ENCODE measurements around the gene DHRS13. TPM values are rescaled to one million over a fixed set of nuclear protein-coding genes. Genes with fewer than 3 reads are reported as not detected.

The DHRS13 gene
- total and polyA plus RNA-seq, 10 of the 15 experiments (the other 5 are each of a cell fraction or from before 2014, with no cell fraction given) = 0.18 to 55.2 (median 31.3) TPM; not detected in 1

GRCh38 chr17:28902819-28903545 lies at the start of gene DHRS13 (continued):
- TF ChIP-seq, protein P1, sequence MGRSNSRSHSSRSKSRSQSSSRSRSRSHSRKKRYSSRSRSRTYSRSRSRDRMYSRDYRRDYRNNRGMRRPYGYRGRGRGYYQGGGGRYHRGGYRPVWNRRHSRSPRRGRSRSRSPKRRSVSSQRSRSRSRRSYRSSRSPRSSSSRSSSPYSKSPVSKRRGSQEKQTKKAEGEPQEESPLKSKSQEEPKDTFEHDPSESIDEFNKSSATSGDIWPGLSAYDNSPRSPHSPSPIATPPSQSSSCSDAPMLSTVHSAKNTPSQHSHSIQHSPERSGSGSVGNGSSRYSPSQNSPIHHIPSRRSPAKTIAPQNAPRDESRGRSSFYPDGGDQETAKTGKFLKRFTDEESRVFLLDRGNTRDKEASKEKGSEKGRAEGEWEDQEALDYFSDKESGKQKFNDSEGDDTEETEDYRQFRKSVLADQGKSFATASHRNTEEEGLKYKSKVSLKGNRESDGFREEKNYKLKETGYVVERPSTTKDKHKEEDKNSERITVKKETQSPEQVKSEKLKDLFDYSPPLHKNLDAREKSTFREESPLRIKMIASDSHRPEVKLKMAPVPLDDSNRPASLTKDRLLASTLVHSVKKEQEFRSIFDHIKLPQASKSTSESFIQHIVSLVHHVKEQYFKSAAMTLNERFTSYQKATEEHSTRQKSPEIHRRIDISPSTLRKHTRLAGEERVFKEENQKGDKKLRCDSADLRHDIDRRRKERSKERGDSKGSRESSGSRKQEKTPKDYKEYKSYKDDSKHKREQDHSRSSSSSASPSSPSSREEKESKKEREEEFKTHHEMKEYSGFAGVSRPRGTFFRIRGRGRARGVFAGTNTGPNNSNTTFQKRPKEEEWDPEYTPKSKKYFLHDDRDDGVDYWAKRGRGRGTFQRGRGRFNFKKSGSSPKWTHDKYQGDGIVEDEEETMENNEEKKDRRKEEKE (IDR thresholded peaks at IDR 0.05) = 0 out of 2 replicates have a peak, but pooled peaks have one; percentile 25
- peak; percentile 53; the same call in 1 of the 2 replicates for TF ChIP-seq EED (IDR thresholded peaks at IDR 0.05; ENCODE audit: low read depth)
- TF ChIP-seq SREBF1 (IDR thresholded peaks at IDR 0.05; ENCODE audit: low read length) = no peak
- TF ChIP-seq HDAC2 (IDR thresholded peaks at IDR 0.05) = no peak
- TF ChIP-seq NR2C1 (IDR thresholded peaks at IDR 0.05) = peak; percentile 56; the same call in 1 of the 2 replicates
- TF ChIP-seq MEF2B (IDR thresholded peaks at IDR 0.05; ENCODE audit: partially characterized antibody, poor library complexity, severe bottlenecking) = no peak
- no peak for TF ChIP-seq FOS (IDR thresholded peaks at IDR 0.05; ENCODE audit: borderline replicate concordance, extremely low read depth, insufficient read length)
- TF ChIP-seq YBX1 (IDR thresholded peaks at IDR 0.05) = no peak
- TF ChIP-seq, protein P2, sequence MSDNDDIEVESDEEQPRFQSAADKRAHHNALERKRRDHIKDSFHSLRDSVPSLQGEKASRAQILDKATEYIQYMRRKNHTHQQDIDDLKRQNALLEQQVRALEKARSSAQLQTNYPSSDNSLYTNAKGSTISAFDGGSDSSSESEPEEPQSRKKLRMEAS (IDR thresholded peaks at IDR 0.05; ENCODE audit: low read depth, low read length) = peak; percentile 84
- TF ChIP-seq E2F4 (IDR thresholded peaks at IDR 0.05; ENCODE audit: low read depth, low read length) = peak; percentile 56; the same call in 1 of the 2 replicates
- peak; percentile 70 for TF ChIP-seq BCL3 (IDR thresholded peaks at IDR 0.05; ENCODE audit: borderline replicate concordance, insufficient read depth, low read depth, low read length, poor library complexity, severe bottlenecking)
- TF ChIP-seq SMAD1 (IDR thresholded peaks at IDR 0.05; ENCODE audit: low read depth, partially characterized antibody) = no peak
- no peak for TF ChIP-seq NFYB (IDR thresholded peaks at IDR 0.05; ENCODE audit: insufficient read depth, low read depth, low read length)
- TF ChIP-seq, protein P3, sequence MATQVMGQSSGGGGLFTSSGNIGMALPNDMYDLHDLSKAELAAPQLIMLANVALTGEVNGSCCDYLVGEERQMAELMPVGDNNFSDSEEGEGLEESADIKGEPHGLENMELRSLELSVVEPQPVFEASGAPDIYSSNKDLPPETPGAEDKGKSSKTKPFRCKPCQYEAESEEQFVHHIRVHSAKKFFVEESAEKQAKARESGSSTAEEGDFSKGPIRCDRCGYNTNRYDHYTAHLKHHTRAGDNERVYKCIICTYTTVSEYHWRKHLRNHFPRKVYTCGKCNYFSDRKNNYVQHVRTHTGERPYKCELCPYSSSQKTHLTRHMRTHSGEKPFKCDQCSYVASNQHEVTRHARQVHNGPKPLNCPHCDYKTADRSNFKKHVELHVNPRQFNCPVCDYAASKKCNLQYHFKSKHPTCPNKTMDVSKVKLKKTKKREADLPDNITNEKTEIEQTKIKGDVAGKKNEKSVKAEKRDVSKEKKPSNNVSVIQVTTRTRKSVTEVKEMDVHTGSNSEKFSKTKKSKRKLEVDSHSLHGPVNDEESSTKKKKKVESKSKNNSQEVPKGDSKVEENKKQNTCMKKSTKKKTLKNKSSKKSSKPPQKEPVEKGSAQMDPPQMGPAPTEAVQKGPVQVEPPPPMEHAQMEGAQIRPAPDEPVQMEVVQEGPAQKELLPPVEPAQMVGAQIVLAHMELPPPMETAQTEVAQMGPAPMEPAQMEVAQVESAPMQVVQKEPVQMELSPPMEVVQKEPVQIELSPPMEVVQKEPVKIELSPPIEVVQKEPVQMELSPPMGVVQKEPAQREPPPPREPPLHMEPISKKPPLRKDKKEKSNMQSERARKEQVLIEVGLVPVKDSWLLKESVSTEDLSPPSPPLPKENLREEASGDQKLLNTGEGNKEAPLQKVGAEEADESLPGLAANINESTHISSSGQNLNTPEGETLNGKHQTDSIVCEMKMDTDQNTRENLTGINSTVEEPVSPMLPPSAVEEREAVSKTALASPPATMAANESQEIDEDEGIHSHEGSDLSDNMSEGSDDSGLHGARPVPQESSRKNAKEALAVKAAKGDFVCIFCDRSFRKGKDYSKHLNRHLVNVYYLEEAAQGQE (IDR thresholded peaks at IDR 0.05; ENCODE audit: low read depth, low read length) = no peak; the same call in 1 of the 2 replicates
- TF ChIP-seq MTA3 (IDR thresholded peaks at IDR 0.05; ENCODE audit: borderline replicate concordance, low read length) = no peak
- TF ChIP-seq MXI1 (IDR thresholded peaks at IDR 0.05; ENCODE audit: low read depth, low read length) = peak; percentile 93
- TF ChIP-seq NBN (IDR thresholded peaks at IDR 0.05) = 0 out of 2 replicates have a peak, but pooled peaks have one; percentile 41
- TF ChIP-seq NKRF (conservative IDR thresholded peaks at IDR 0.05) = peak; percentile 75; the same call in 1 of the 2 replicates

Data from GM12878 (cell line).